ENCODE measurements around the gene SLC35G4. TPM values are rescaled to one million over a fixed set of nuclear protein-coding genes. Genes with fewer than 3 reads are reported as not detected.
"Not testable (repeated sequence)": the region's sequence is repeated elsewhere in the genome, so short reads cannot be mapped to it uniquely, and the experiment has no call there.

Gene SLC35G4
- total RNA-seq = not detected

DNA sequence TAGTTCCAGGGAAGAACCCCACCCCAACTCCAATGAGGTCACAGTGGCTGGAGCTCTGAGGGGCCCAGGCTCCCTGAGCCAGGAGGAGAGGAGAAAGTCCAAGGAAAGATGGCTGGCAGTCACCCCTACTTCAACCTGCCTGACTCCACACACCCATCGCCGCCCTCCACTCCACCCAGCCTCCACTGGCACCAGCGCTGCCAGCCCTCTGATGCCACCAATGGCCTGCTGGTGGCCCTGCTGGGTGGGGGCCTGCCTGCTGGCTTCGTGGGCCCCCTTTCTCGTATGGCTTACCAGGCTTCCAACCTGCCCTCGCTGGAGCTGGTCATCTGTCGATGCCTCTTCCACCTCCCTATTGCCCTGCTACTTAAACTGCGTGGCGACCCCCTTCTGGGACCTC, at the start of gene SLC35G4:
Gene SLC35G4, plus strand, starts transcription at position 109 of the 400 bp plus-strand sequence. Its CDS starts 0 bp downstream, at position 109.
- H3K9me3 ChIP-seq = peaks cover 0 to 15% (median 0%) of the 10 kb centered on the region in 4 donors
- not testable (repeated sequence) for H3K4me3 ChIP-seq; H3K27me3 ChIP-seq; DNase-seq (ENCODE audit: low spot score in 2 of 2); H3K4me1 ChIP-seq; H3K27ac ChIP-seq; H3K36me3 ChIP-seq
- WGBS, 2 donors = 92 to 97% methylated on average over 5 to 6 of the region's 9 CpGs

- WGBS, 2 donors = 30 to 35% methylated on average over 4 of the region's 4 CpGs
- Histone ChIP-seq H3K9me3 (no peaks in the 10 kb centered on the region), H3K27ac (no peak overlapping the region), H3K4me1 (peaks cover 0 to 17% (median 0%) of the 10 kb centered on the region in 4 donors), H3K27me3 (no peaks in the 10 kb centered on the region), H3K4me3 (no peak overlapping the region), H3K36me3 (no peaks in the 10 kb centered on the region)
- no peak for TF ChIP-seq POLR2A (IDR thresholded peaks at IDR 0.05)
- no peak for TF ChIP-seq EP300 (IDR thresholded peaks at IDR 0.05)
- TF ChIP-seq, protein P1, sequence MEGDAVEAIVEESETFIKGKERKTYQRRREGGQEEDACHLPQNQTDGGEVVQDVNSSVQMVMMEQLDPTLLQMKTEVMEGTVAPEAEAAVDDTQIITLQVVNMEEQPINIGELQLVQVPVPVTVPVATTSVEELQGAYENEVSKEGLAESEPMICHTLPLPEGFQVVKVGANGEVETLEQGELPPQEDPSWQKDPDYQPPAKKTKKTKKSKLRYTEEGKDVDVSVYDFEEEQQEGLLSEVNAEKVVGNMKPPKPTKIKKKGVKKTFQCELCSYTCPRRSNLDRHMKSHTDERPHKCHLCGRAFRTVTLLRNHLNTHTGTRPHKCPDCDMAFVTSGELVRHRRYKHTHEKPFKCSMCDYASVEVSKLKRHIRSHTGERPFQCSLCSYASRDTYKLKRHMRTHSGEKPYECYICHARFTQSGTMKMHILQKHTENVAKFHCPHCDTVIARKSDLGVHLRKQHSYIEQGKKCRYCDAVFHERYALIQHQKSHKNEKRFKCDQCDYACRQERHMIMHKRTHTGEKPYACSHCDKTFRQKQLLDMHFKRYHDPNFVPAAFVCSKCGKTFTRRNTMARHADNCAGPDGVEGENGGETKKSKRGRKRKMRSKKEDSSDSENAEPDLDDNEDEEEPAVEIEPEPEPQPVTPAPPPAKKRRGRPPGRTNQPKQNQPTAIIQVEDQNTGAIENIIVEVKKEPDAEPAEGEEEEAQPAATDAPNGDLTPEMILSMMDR (IDR thresholded peaks at IDR 0.05) = no peak
- no peak for DNase-seq (ENCODE audit: low spot score in 2 of 2)
Measured at GRCh38 chr18:11561293-11561692, 48.1 kb upstream of the SLC35G4 start.

DNA sequence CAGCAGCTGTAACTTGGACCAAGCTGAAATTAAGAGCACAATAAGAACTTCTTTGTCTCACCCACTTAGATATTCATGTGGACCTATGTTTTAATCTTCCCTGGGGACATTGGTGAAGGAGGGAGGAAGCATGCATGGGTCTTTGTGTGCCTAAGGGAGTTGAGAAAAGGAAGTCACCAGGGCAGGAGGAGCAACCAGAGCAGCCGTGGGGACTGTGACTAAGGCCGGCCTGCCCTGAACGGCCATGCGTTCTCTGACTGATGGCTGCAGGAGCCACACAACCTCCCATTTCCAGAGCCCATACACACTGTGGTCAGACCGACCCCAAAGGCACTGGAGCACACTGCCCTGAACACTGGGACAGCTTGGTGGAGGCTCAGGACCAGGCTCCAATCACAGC, 43.7 kb upstream of the SLC35G4 start:
- H3K36me3 ChIP-seq = no peaks in the 10 kb centered on the region
- H3K4me3 ChIP-seq = no peak overlapping the region
- H3K27me3 ChIP-seq = no peaks in the 10 kb centered on the region
- peaks cover 0 to 8% (median 0%) of the 10 kb centered on the region in 4 donors for H3K4me1 ChIP-seq
- TF ChIP-seq, protein P1 (IDR thresholded peaks at IDR 0.05) = no peak
- no peak for TF ChIP-seq POLR2A (IDR thresholded peaks at IDR 0.05)
- no peak for TF ChIP-seq EP300 (IDR thresholded peaks at IDR 0.05)
- no peaks in the 10 kb centered on the region for H3K9me3 ChIP-seq
- H3K27ac ChIP-seq = no peak overlapping the region
- DNase-seq (ENCODE audit: low spot score in 2 of 2) = no peak
- WGBS, 2 donors = 75% methylated on average over 5 of the region's 5 CpGs

GRCh38 chr18:11566236-11566965, 43.0 kb upstream of the SLC35G4 start:
- H3K36me3 ChIP-seq = no peaks in the 10 kb centered on the region
- no peak overlapping the region for H3K27ac ChIP-seq
- H3K9me3 ChIP-seq = no peaks in the 10 kb centered on the region
- DNase-seq (ENCODE audit: low spot score in 2 of 2) = no peak
- TF ChIP-seq, protein P1 (IDR thresholded peaks at IDR 0.05) = no peak
- no peak for TF ChIP-seq EP300 (IDR thresholded peaks at IDR 0.05)
- no peak for TF ChIP-seq POLR2A (IDR thresholded peaks at IDR 0.05)
- H3K4me3 ChIP-seq = no peak overlapping the region
- no peaks in the 10 kb centered on the region for H3K27me3 ChIP-seq
- 65 to 76% methylated on average over 5 of the region's 5 CpGs for WGBS, 2 donors
- peaks cover 0 to 3% (median 0%) of the 10 kb centered on the region in 4 donors for H3K4me1 ChIP-seq

DNA sequence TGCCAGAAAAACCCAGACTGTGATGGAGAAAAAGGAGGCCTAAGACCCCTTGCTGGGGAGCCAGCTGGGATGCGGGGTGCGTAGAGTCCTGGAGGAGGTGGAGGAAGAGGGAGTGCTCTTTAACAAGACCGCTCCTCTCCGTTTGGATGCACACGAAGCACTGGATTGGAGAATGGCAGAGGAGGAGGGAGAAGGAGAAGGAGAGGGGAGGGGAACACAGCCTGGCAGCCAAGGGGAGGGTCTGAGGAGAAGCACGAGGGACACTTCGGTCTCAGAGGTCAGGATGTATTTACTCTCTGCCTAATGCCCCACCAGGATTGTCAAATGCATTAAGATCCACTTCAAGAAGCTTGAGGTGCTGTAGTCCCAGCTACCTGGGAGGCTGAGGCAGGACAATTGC, 42.0 kb upstream of the SLC35G4 start:
- H3K9me3 ChIP-seq = no peaks in the 10 kb centered on the region
- no peak for DNase-seq (ENCODE audit: low spot score in 2 of 2)
- WGBS, 2 donors = 76 to 80% methylated on average over 7 of the region's 7 CpGs
- TF ChIP-seq POLR2A (IDR thresholded peaks at IDR 0.05) (no peak), EP300 (IDR thresholded peaks at IDR 0.05) (no peak)
- TF ChIP-seq, protein P1 (IDR thresholded peaks at IDR 0.05) = no peak
- H3K36me3 ChIP-seq = no peaks in the 10 kb centered on the region
- no peak overlapping the region for H3K4me3 ChIP-seq
- no peak overlapping the region for H3K27ac ChIP-seq
- no peaks in the 10 kb centered on the region for H3K27me3 ChIP-seq
- H3K4me1 ChIP-seq = no peaks in the 10 kb centered on the region
